Measurements from ENCODE around the gene CDC42EP1.
"Not testable (repeated sequence)": the region's sequence is repeated elsewhere in the genome, so short reads cannot be mapped to it uniquely, and the experiment has no call there.

The CDC42EP1 gene

GRCh38 chr22:37535159-37535558 is 25.1 kb upstream of the CDC42EP1 start:
- no peak for DNase-seq

GRCh38 chr22:37538590-37539357 is 21.5 kb upstream of the CDC42EP1 start:
- DNase-seq, result peak; percentile 82

- DNase-seq, result not testable (repeated sequence)
Measured at GRCh38 chr22:37539790-37540189, 20.5 kb upstream of the CDC42EP1 start.

GRCh38 chr22:37542416-37542815 is 17.9 kb upstream of the CDC42EP1 start:
- not testable (repeated sequence) for DNase-seq

- DNase-seq, result no peak
Measured at GRCh38 chr22:37542959-37543358, 17.3 kb upstream of the CDC42EP1 start.

GRCh38 chr22:37544955-37545702 is 15.2 kb upstream of the CDC42EP1 start:
- no peak for DNase-seq

GRCh38 chr22:37545703-37546436 is 14.4 kb upstream of the CDC42EP1 start:
- no peak for DNase-seq

GRCh38 chr22:37546437-37547250 is 13.6 kb upstream of the CDC42EP1 start:
- DNase-seq, result no peak

- no peak for DNase-seq
Measured at GRCh38 chr22:37547251-37547741, 13.0 kb upstream of the CDC42EP1 start.

- DNase-seq, result no peak
Measured at GRCh38 chr22:37549704-37550059, 10.6 kb upstream of the CDC42EP1 start.

GRCh38 chr22:37550921-37551320 is 9.4 kb upstream of the CDC42EP1 start:
- not testable (repeated sequence) for DNase-seq

- DNase-seq, result no peak
Measured at GRCh38 chr22:37551981-37552380, 8.3 kb upstream of the CDC42EP1 start.

GRCh38 chr22:37552524-37553163 is 7.6 kb upstream of the CDC42EP1 start:
- DNase-seq, result no peak

GRCh38 chr22:37553725-37554124 is 6.6 kb upstream of the CDC42EP1 start:
- DNase-seq, result no peak

GRCh38 chr22:37555029-37555428 is 5.3 kb upstream of the CDC42EP1 start:
- DNase-seq, result no peak

GRCh38 chr22:37556710-37557109 is 3.6 kb upstream of the CDC42EP1 start:
- DNase-seq, result no peak

GRCh38 chr22:37557321-37558001 is 2.8 kb upstream of the CDC42EP1 start:
- no peak for DNase-seq

- DNase-seq, result no peak
Measured at GRCh38 chr22:37558815-37559214, 1.5 kb upstream of the CDC42EP1 start.

- no peak for DNase-seq
Measured at GRCh38 chr22:37559521-37559900, 769 bp upstream of the CDC42EP1 start.

- no peak for DNase-seq
Measured at GRCh38 chr22:37560608-37561211, 430 bp downstream of the CDC42EP1 start.
